Heart left ventricle (tissue), 13 donors: ENCODE measurements around the gene PAM16.

Experiments
- POLR2A ChIP-seq, 2 donors: fragments of 450-650 bp; IDR thresholded peaks; one replicate each; pipeline ENCODE4 v1.6.1; 2017; ENCODE audit warnings: antibody characterized with exemption in 2 of 2, mild to moderate bottlenecking in 2 of 2, moderate library complexity in 2 of 2
- TF ChIP-seq, protein P1 (sequence below), 12 donors: fragments of 200-600 bp; sonication (generic) in 4 of 12; IDR thresholded peaks; one replicate each; pipeline versions ENCODE4 v1.5.0 to v1.8.0; 2018 to 2022; ENCODE audit warnings: antibody characterized with exemption in 12 of 12, mild to moderate bottlenecking in 5 of 12
- donor health status: ischemic (EF 13 %, LVEDD 7.1; RV severe dilation, severe dysfunction).
- donor health status: DM: no; HTN: yes; CAD: no.
- donor health status: DM: no; HTN: no; CAD: no.
- donor health status: ischemic (EF 25% LVEDD 6.9; RV normal size, moderate dysfunction).
- donor health status: ischemic (EF 25% LVEDD 5.7; RV mildly dilated, moderate dysfunction).
- donor health status: ischemic (EF 35%, LVEDD 5.7; RV mildly dilated, moderate dysfunction).
- donor health status: nonischemic (EF 11% LVEDD 7.7; RV severe dilation, severe dysfunction).
- donor health status: DM: yes; HTN: yes; CAD: no.
- donor health status: PGD.
- donor health status: ischemic (EF 29% LVEDD 5.4; RV normal size, mild dysfunction).
- donor health status: nonischemic (EF 23%, LVEDD 6.1; RV moderate dilation, normal function).

DNA sequence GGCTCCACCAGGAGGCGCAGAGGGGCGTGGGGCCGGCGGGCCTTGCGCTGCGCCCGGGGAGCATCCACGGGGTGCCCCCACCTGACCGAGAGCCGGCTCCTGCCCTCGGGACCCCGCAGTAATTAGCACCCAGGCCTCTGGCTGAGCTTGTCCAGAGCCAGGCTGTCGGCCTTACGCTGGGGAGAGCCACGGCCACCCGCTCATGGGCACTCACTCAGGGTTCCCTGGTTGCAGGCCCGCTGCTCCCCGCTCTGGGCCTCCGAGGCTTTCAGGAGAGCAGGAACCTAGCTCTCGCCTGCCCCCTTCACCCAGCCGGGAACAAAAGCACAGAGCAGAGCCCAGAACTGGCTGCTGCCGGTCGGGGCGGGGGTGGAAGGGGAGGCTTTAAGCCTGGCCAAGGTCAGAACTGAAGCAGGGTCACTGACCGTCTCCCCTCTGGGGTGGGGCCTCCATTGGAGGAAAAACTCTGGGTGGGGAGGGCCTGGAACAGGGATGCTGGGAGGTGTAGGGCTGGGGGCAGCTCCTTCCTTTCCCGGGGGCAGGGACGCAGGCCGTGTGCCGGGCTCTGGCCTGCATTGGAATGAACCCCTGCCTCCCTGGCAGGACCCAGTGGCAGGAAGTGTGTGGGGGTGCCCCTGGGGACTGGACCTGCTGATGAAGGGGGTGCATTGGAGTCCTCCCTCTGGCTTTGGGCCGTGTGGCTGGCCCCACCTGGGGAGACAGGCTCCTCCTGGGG, 22.9 kb downstream of the PAM16 start:
- TF ChIP-seq, protein P1, sequence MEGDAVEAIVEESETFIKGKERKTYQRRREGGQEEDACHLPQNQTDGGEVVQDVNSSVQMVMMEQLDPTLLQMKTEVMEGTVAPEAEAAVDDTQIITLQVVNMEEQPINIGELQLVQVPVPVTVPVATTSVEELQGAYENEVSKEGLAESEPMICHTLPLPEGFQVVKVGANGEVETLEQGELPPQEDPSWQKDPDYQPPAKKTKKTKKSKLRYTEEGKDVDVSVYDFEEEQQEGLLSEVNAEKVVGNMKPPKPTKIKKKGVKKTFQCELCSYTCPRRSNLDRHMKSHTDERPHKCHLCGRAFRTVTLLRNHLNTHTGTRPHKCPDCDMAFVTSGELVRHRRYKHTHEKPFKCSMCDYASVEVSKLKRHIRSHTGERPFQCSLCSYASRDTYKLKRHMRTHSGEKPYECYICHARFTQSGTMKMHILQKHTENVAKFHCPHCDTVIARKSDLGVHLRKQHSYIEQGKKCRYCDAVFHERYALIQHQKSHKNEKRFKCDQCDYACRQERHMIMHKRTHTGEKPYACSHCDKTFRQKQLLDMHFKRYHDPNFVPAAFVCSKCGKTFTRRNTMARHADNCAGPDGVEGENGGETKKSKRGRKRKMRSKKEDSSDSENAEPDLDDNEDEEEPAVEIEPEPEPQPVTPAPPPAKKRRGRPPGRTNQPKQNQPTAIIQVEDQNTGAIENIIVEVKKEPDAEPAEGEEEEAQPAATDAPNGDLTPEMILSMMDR (IDR thresholded peaks at IDR 0.05) = peak; percentile 35 to 78 (median 65)
- no peak for TF ChIP-seq POLR2A (IDR thresholded peaks at IDR 0.05)
